ENCODE measurements around the gene CPE.

Gene CPE

GRCh38 chr4:165505958-165506837, 127.4 kb downstream of the CPE start:
- TF ChIP-seq CTCF (IDR thresholded peaks at IDR 0.05), result no peak
- no peak for TF ChIP-seq ZFX (IDR thresholded peaks at IDR 0.05; ENCODE audit: borderline replicate concordance)
- H3K27ac ChIP-seq, result no peak overlapping the region

- no peak overlapping the region for H3K27ac ChIP-seq
- TF ChIP-seq CTCF (IDR thresholded peaks at IDR 0.05), result no peak
- TF ChIP-seq ZFX (IDR thresholded peaks at IDR 0.05; ENCODE audit: borderline replicate concordance), result no peak
These were observed 128.0 kb downstream of the CPE start for GRCh38 chr4:165506849-165507248.

DNA sequence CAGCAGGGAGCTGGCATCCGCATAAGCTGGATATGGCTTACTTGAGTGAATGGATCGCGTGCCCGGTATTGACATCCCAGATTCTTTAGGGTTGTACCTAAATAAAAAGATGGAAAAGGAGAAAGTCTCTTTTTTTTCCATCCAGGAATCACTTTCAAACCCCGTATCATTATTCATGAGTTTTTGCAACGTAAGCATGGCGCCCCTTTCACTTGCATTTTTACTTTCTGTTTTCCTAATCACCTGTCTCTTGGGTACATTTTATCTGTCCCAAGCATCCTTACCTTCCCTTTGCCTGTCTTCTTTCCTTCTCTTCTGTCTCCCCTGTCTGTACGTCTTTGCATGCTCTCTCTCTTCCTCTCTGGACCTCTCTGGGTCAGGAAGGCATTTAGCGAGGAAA, 128.6 kb downstream of the CPE start:
- TF ChIP-seq CTCF (IDR thresholded peaks at IDR 0.05), result no peak
- TF ChIP-seq ZFX (IDR thresholded peaks at IDR 0.05; ENCODE audit: borderline replicate concordance), result no peak

GRCh38 chr4:165508372-165509120, 129.7 kb downstream of the CPE start:
- TF ChIP-seq CTCF (IDR thresholded peaks at IDR 0.05), result no peak
- no peak for TF ChIP-seq ZFX (IDR thresholded peaks at IDR 0.05; ENCODE audit: borderline replicate concordance)
- H3K27ac ChIP-seq, result no peak overlapping the region

More for the DNA sequence above, 128.6 kb downstream of the CPE start:
- no peak overlapping the region for H3K27ac ChIP-seq

GRCh38 chr4:165512424-165512823, 133.6 kb downstream of the CPE start:
- TF ChIP-seq CTCF (IDR thresholded peaks at IDR 0.05) (no peak), ZFX (IDR thresholded peaks at IDR 0.05; ENCODE audit: borderline replicate concordance) (no peak)
- H3K27ac ChIP-seq, result no peak overlapping the region

- no peak for TF ChIP-seq ZFX (IDR thresholded peaks at IDR 0.05; ENCODE audit: borderline replicate concordance)
- TF ChIP-seq CTCF (IDR thresholded peaks at IDR 0.05), result no peak
- H3K27ac ChIP-seq, result no peak overlapping the region
These were observed 135.9 kb downstream of the CPE start for GRCh38 chr4:165514739-165515138.

GRCh38 chr4:165515201-165515600, 136.4 kb downstream of the CPE start:
- TF ChIP-seq CTCF (IDR thresholded peaks at IDR 0.05) (no peak), ZFX (IDR thresholded peaks at IDR 0.05; ENCODE audit: borderline replicate concordance) (no peak)
- H3K27ac ChIP-seq, result no peak overlapping the region

All from 22Rv1 (cell line).